WTC11 (cell line): Measurements from ENCODE around the gene GGN. TPM values are rescaled to one million over a fixed set of nuclear protein-coding genes. Genes with fewer than 3 reads are reported as not detected.

Experiments used
- ATAC-seq: fragments of 200-7000 bp; cut with Tn5 transposase; 2 replicates; pipeline ENCODE4 v1.10.0; 2021; ENCODE audit warnings: mild to moderate bottlenecking, moderate library complexity
- CTCF ChIA-PET: fragments of 300-600 bp; sonication (Branson Sonifier 250); formaldehyde crosslinking; loops from one replicate; lab custom pipeline; 2021; ENCODE audit warnings: antibody characterized with exemption; lab: Charles Lee
- POLR2A ChIA-PET: fragments of 350-600 bp; sonication (Branson Sonifier 250); formaldehyde crosslinking; loops from one replicate; lab custom pipeline; 2021; ENCODE audit warnings: antibody characterized with exemption; lab: Charles Lee
- DNase-seq: peaks from one replicate; pipeline ENCODE4 v3.0.0; 2021; ENCODE audit warnings: low spot score
- H3K27ac Mint-ChIP-seq: 2 replicates; pipeline ENCODE4 v1.8.0; 2021; ENCODE audit warnings: mixed read lengths
- H3K27me3 Mint-ChIP-seq: 2 replicates; pipeline ENCODE4 v1.8.0; 2021; ENCODE audit warnings: low read depth, mild to moderate bottlenecking, moderate library complexity, mixed read lengths
- H3K36me3 Mint-ChIP-seq: 2 replicates; pipeline ENCODE4 v1.8.0; 2021; ENCODE audit warnings: mixed read lengths
- H3K4me1 Mint-ChIP-seq: 2 replicates; pipeline ENCODE4 v1.8.0; 2022; ENCODE audit warnings: mixed read lengths
- H3K4me3 Mint-ChIP-seq: 2 replicates; pipeline ENCODE4 v1.8.0; 2021; ENCODE audit warnings: mild to moderate bottlenecking, moderate library complexity, mixed read lengths
- H3K9me3 Mint-ChIP-seq: 2 replicates; pipeline ENCODE4 v1.8.0; 2021; ENCODE audit warnings: mixed read lengths
- AFF4 ChIP-seq: sonication (generic); formaldehyde crosslinking; IDR thresholded peaks from 2 replicates; pipeline ENCODE4 v1.8.1; 2023; ENCODE audit warnings: mild to moderate bottlenecking, missing genetic modification reagents, borderline replicate concordance
- ARID4B ChIP-seq: sonication (generic); formaldehyde crosslinking; IDR thresholded peaks from 2 replicates; pipeline ENCODE4 v1.8.0; 2023; ENCODE audit warnings: missing genetic modification reagents, mild to moderate bottlenecking, borderline replicate concordance
- ATF1 ChIP-seq: sonication (generic); formaldehyde crosslinking; IDR thresholded peaks from 2 replicates; pipeline ENCODE4 v1.8.1; 2023; ENCODE audit warnings: mild to moderate bottlenecking, moderate library complexity, missing genetic modification reagents
- E2F5 ChIP-seq: sonication (generic); formaldehyde crosslinking; IDR thresholded peaks from 2 replicates; pipeline ENCODE4 v1.8.1; 2022; ENCODE audit warnings: mild to moderate bottlenecking, moderate library complexity, missing genetic modification reagents
- EMX1 ChIP-seq: fragments of 250-450 bp; sonication (Bioruptor Pico); IDR thresholded peaks from 2 replicates; pipeline ENCODE4 v1.8.0; 2021; ENCODE audit warnings: mild to moderate bottlenecking
- FOXJ3 ChIP-seq: sonication (generic); formaldehyde crosslinking; IDR thresholded peaks from 2 replicates; pipeline ENCODE4 v1.9.0; 2021; ENCODE audit warnings: missing genetic modification reagents, mild to moderate bottlenecking, borderline replicate concordance
- FOXK1 ChIP-seq: sonication (generic); formaldehyde crosslinking; IDR thresholded peaks from 2 replicates; pipeline ENCODE4 v1.8.0; 2022; ENCODE audit warnings: mild to moderate bottlenecking, moderate library complexity, missing genetic modification reagents
- FOXP4 ChIP-seq: sonication (generic); formaldehyde crosslinking; IDR thresholded peaks from 2 replicates; pipeline ENCODE4 v1.8.0; 2022; ENCODE audit warnings: mild to moderate bottlenecking, missing genetic modification reagents
- GABPB1 ChIP-seq: sonication (generic); formaldehyde crosslinking; IDR thresholded peaks from 2 replicates; pipeline ENCODE4 v1.8.1; 2023; ENCODE audit warnings: mild to moderate bottlenecking, missing genetic modification reagents
- KAT7 ChIP-seq: sonication (generic); formaldehyde crosslinking; IDR thresholded peaks from 2 replicates; pipeline ENCODE4 v1.8.1; 2023; ENCODE audit warnings: missing genetic modification reagents, mild to moderate bottlenecking, borderline replicate concordance
- NFE2L1 ChIP-seq: sonication (generic); formaldehyde crosslinking; IDR thresholded peaks from 2 replicates; pipeline ENCODE4 v1.8.1; 2023; ENCODE audit warnings: missing genetic modification reagents
- OVOL2 ChIP-seq: fragments of 250-450 bp; sonication (Bioruptor Pico); IDR thresholded peaks from 2 replicates; pipeline ENCODE4 v1.9.0; 2021; ENCODE audit warnings: mild to moderate bottlenecking, borderline replicate concordance
- RELA ChIP-seq: sonication (generic); formaldehyde crosslinking; IDR thresholded peaks from 2 replicates; pipeline ENCODE4 v1.8.1; 2022; ENCODE audit warnings: missing genetic modification reagents, mild to moderate bottlenecking, borderline replicate concordance
- SMAD4 ChIP-seq: sonication (generic); formaldehyde crosslinking; IDR thresholded peaks from 2 replicates; pipeline ENCODE4 v1.8.0; 2022; ENCODE audit warnings: mild to moderate bottlenecking, missing genetic modification reagents
- STAT6 ChIP-seq: sonication (generic); formaldehyde crosslinking; conservative IDR thresholded peaks from 2 replicates; pipeline ENCODE4 v1.8.1; 2023; ENCODE audit warnings: mild to moderate bottlenecking, low read depth, missing genetic modification reagents, moderate library complexity
- ZMAT4 ChIP-seq: fragments of 250-450 bp; sonication (Bioruptor Pico); IDR thresholded peaks from 2 replicates; pipeline ENCODE4 v1.9.0; 2021; ENCODE audit warnings: mild to moderate bottlenecking
- ZNF138 ChIP-seq: sonication (generic); formaldehyde crosslinking; conservative IDR thresholded peaks from 2 replicates; pipeline ENCODE4 v1.8.1; 2022; ENCODE audit warnings: mild to moderate bottlenecking, moderate library complexity, missing genetic modification reagents
- ZNF416 ChIP-seq: fragments of 250-450 bp; sonication (Bioruptor Pico); IDR thresholded peaks from 2 replicates; pipeline ENCODE4 v1.9.0; 2021; ENCODE audit warnings: mild to moderate bottlenecking, inconsistent platforms
- ZNF423 ChIP-seq: fragments of 250-450 bp; sonication (Bioruptor Pico); IDR thresholded peaks from 2 replicates; pipeline ENCODE4 v2.1.2; 2022; ENCODE audit warnings: mild to moderate bottlenecking, moderate library complexity
- total RNA-seq: library from RNA; stranded (reverse); gene quantifications from 3 replicates; pipeline ENCODE4 v1.2.3, GENCODE V29; 2021

The GGN gene
- total RNA-seq, 1 experiment from 2014 or later: 2.4 TPM

- TF ChIP-seq ARID4B: no peak
- TF ChIP-seq ZNF423 (CRISPR knock-in tag): no peak
- no peak for TF ChIP-seq GABPB1
- no peak for TF ChIP-seq SMAD4 (CRISPR knock-in tag)
- no peak for TF ChIP-seq NFE2L1
- no peak for TF ChIP-seq FOXJ3 (CRISPR knock-in tag)
- TF ChIP-seq E2F5: no peak
These were observed 9.0 kb downstream of the GGN start (continued) for GRCh38 chr19:38378866-38379265.

- no peak for ATAC-seq
- CTCF ChIA-PET: interaction anchor here (4.8 kb wide), 1 partner anchor 9 kb away, joined by 94 read pairs; the partner anchor contains the start of genes GGN and SPRED3
- DNase-seq: no peak
- Mint-ChIP-seq H3K4me3 (peak overlapping the region; percentile 100; the same call in 1 of the 2 replicates), H3K9me3 (no peaks in the 10 kb centered on the region), H3K27me3 (peaks cover 6% of the 10 kb centered on the region), H3K27ac (no peak overlapping the region), H3K36me3 (peaks cover 27% of the 10 kb centered on the region), H3K4me1 (peaks cover 14% of the 10 kb centered on the region)
- no peak for TF ChIP-seq AFF4 (CRISPR knock-in tag)
- POLR2A ChIA-PET: no interaction called here
These were observed 10.8 kb downstream of the GGN start for GRCh38 chr19:38377052-38377451.

- 0 out of 2 replicates have a peak overlapping the region, but pooled peaks have one; percentile 29 for H3K27ac Mint-ChIP-seq
- peaks cover 22% of the 10 kb centered on the region for H3K36me3 Mint-ChIP-seq
- H3K4me1 Mint-ChIP-seq: peaks cover 14% of the 10 kb centered on the region
- H3K9me3 Mint-ChIP-seq: no peaks in the 10 kb centered on the region
- POLR2A ChIA-PET: no interaction called here
- ATAC-seq (no peak), DNase-seq (no peak)
- peaks cover 9% of the 10 kb centered on the region for H3K27me3 Mint-ChIP-seq
- CTCF ChIA-PET: interaction anchor here (1.1 to 4.8 kb wide), 3 partner anchors 10 to 42 kb away, joined by 3 to 94 read pairs (median 6); partner anchors contain the start of genes FAM98C, GGN and SPRED3
- H3K4me3 Mint-ChIP-seq: peak overlapping the region; percentile 100
- no peak for TF ChIP-seq STAT6 (CRISPR knock-in tag)
- no peak for TF ChIP-seq ZNF416 (CRISPR knock-in tag)
- TF ChIP-seq KAT7: no peak
- no peak for TF ChIP-seq FOXK1
- no peak for TF ChIP-seq SMAD4 (CRISPR knock-in tag)
- TF ChIP-seq FOXP4 (CRISPR knock-in tag): no peak
- no peak for TF ChIP-seq ZMAT4 (CRISPR knock-in tag)
- no peak for TF ChIP-seq EMX1
- TF ChIP-seq OVOL2 (CRISPR knock-in tag): no peak
- no peak for TF ChIP-seq ATF1
- no peak for TF ChIP-seq ZNF138
- no peak for TF ChIP-seq RELA (CRISPR knock-in tag)
These were observed 11.3 kb downstream of the GGN start for GRCh38 chr19:38376576-38376975.
